ENCODE data around the gene CYBRD1.
A peak's percentile ranks its signal among the peaks of the same experiment; 100 is the strongest.

The CYBRD1 gene

GRCh38 chr2:171571721-171572120 is 49.4 kb downstream of the CYBRD1 start:
- Histone ChIP-seq H3K9ac (ENCODE audit: insufficient read length) (no peak overlapping the region), H3K36me3 (ENCODE audit: insufficient read depth, low read length) (no peaks in the 10 kb centered on the region), H3K9me3 (ENCODE audit: low read depth, low read length) (no peaks in the 10 kb centered on the region), H3K27ac (no peak overlapping the region), H3K4me3 (no peak overlapping the region)
- no peak for TF ChIP-seq POLR2AphosphoS5 (IDR thresholded peaks at IDR 0.05; ENCODE audit: borderline replicate concordance, low read depth, low read length)
- no peak for TF ChIP-seq FOXP2 (optimal IDR thresholded peaks at IDR 0.05; ENCODE audit: control extremely low read depth, extremely low read length, insufficient read depth)
- no peak for TF ChIP-seq EZH2 (IDR thresholded peaks at IDR 0.05)
- DNase-seq (ENCODE audit: low read depth, low spot score), result no peak

- Histone ChIP-seq H3K9ac (ENCODE audit: insufficient read length) (no peak overlapping the region), H3K4me3 (0 out of 2 replicates have a peak overlapping the region, but pooled peaks have one; percentile 19), H3K36me3 (ENCODE audit: insufficient read depth, low read length) (no peaks in the 10 kb centered on the region), H3K9me3 (ENCODE audit: low read depth, low read length) (no peaks in the 10 kb centered on the region), H3K27ac (no peak overlapping the region)
- DNase-seq (ENCODE audit: low read depth, low spot score), result no peak
- no peak for TF ChIP-seq POLR2AphosphoS5 (IDR thresholded peaks at IDR 0.05; ENCODE audit: borderline replicate concordance, low read depth, low read length)
- no peak for TF ChIP-seq EZH2 (IDR thresholded peaks at IDR 0.05)
- TF ChIP-seq FOXP2 (optimal IDR thresholded peaks at IDR 0.05; ENCODE audit: control extremely low read depth, extremely low read length, insufficient read depth), result peak; percentile 50
Measured at GRCh38 chr2:171574149-171574795, 52.0 kb downstream of the CYBRD1 start.

- Histone ChIP-seq H3K9me3 (ENCODE audit: low read depth, low read length) (no peaks in the 10 kb centered on the region), H3K4me3 (no peak overlapping the region), H3K36me3 (ENCODE audit: insufficient read depth, low read length) (no peaks in the 10 kb centered on the region), H3K27ac (no peak overlapping the region), H3K9ac (ENCODE audit: insufficient read length) (no peak overlapping the region)
- DNase-seq (ENCODE audit: low read depth, low spot score), result no peak
- TF ChIP-seq EZH2 (IDR thresholded peaks at IDR 0.05) (no peak), POLR2AphosphoS5 (IDR thresholded peaks at IDR 0.05; ENCODE audit: borderline replicate concordance, low read depth, low read length) (no peak)
Measured at GRCh38 chr2:171575606-171576005, 53.3 kb downstream of the CYBRD1 start.

GRCh38 chr2:171578127-171578803 is 56.0 kb downstream of the CYBRD1 start:
- DNase-seq (ENCODE audit: low read depth, low spot score), result no peak
- no peak for TF ChIP-seq POLR2AphosphoS5 (IDR thresholded peaks at IDR 0.05; ENCODE audit: borderline replicate concordance, low read depth, low read length)

GRCh38 chr2:171579481-171579880 is 57.2 kb downstream of the CYBRD1 start:
- DNase-seq (ENCODE audit: low read depth, low spot score), result no peak
- no peak overlapping the region for H3K9ac ChIP-seq (ENCODE audit: insufficient read length)
- TF ChIP-seq EZH2 (IDR thresholded peaks at IDR 0.05) (no peak), FOXP2 (optimal IDR thresholded peaks at IDR 0.05; ENCODE audit: control extremely low read depth, extremely low read length, insufficient read depth) (no peak), POLR2AphosphoS5 (IDR thresholded peaks at IDR 0.05; ENCODE audit: borderline replicate concordance, low read depth, low read length) (no peak)
- no peak overlapping the region for H3K4me3 ChIP-seq
- H3K36me3 ChIP-seq (ENCODE audit: insufficient read depth, low read length), result no peaks in the 10 kb centered on the region
- no peak overlapping the region for H3K27ac ChIP-seq
- no peaks in the 10 kb centered on the region for H3K9me3 ChIP-seq (ENCODE audit: low read depth, low read length)

More at GRCh38 chr2:171578127-171578803, 56.0 kb downstream of the CYBRD1 start:
- Histone ChIP-seq H3K9me3 (ENCODE audit: low read depth, low read length) (no peaks in the 10 kb centered on the region), H3K4me3 (no peak overlapping the region), H3K36me3 (ENCODE audit: insufficient read depth, low read length) (no peaks in the 10 kb centered on the region), H3K27ac (no peak overlapping the region), H3K9ac (ENCODE audit: insufficient read length) (no peak overlapping the region)

- Histone ChIP-seq H3K27ac (no peak overlapping the region), H3K9ac (ENCODE audit: insufficient read length) (no peak overlapping the region), H3K36me3 (ENCODE audit: insufficient read depth, low read length) (no peaks in the 10 kb centered on the region), H3K4me3 (no peak overlapping the region), H3K9me3 (ENCODE audit: low read depth, low read length) (no peaks in the 10 kb centered on the region)
- TF ChIP-seq POLR2AphosphoS5 (IDR thresholded peaks at IDR 0.05; ENCODE audit: borderline replicate concordance, low read depth, low read length) (no peak), FOXP2 (optimal IDR thresholded peaks at IDR 0.05; ENCODE audit: control extremely low read depth, extremely low read length, insufficient read depth) (no peak), EZH2 (IDR thresholded peaks at IDR 0.05) (no peak)
- no peak for DNase-seq (ENCODE audit: low read depth, low spot score)
Measured at GRCh38 chr2:171583566-171583965, 61.3 kb downstream of the CYBRD1 start.

- Histone ChIP-seq H3K9me3 (ENCODE audit: low read depth, low read length) (no peaks in the 10 kb centered on the region), H3K36me3 (ENCODE audit: insufficient read depth, low read length) (no peaks in the 10 kb centered on the region), H3K27ac (no peak overlapping the region), H3K4me3 (no peak overlapping the region), H3K9ac (ENCODE audit: insufficient read length) (no peak overlapping the region)
- TF ChIP-seq POLR2AphosphoS5 (IDR thresholded peaks at IDR 0.05; ENCODE audit: borderline replicate concordance, low read depth, low read length), result no peak
- no peak for TF ChIP-seq EZH2 (IDR thresholded peaks at IDR 0.05)
- DNase-seq (ENCODE audit: low read depth, low spot score), result peak; percentile 14
Measured at GRCh38 chr2:171584001-171584400, 61.7 kb downstream of the CYBRD1 start.

- DNase-seq (ENCODE audit: low read depth, low spot score), result no peak
- Histone ChIP-seq H3K9me3 (ENCODE audit: low read depth, low read length) (peaks cover 4% of the 10 kb centered on the region; the same call in 1 of the 2 replicates), H3K9ac (ENCODE audit: insufficient read length) (no peak overlapping the region), H3K4me3 (no peak overlapping the region), H3K27ac (no peak overlapping the region), H3K36me3 (ENCODE audit: insufficient read depth, low read length) (no peaks in the 10 kb centered on the region)
- TF ChIP-seq POLR2AphosphoS5 (IDR thresholded peaks at IDR 0.05; ENCODE audit: borderline replicate concordance, low read depth, low read length), result no peak
- no peak for TF ChIP-seq EZH2 (IDR thresholded peaks at IDR 0.05)
- TF ChIP-seq FOXP2 (optimal IDR thresholded peaks at IDR 0.05; ENCODE audit: control extremely low read depth, extremely low read length, insufficient read depth), result no peak
Measured at GRCh38 chr2:171587132-171587531, 64.9 kb downstream of the CYBRD1 start.

- TF ChIP-seq POLR2AphosphoS5 (IDR thresholded peaks at IDR 0.05; ENCODE audit: borderline replicate concordance, low read depth, low read length) (no peak), EZH2 (IDR thresholded peaks at IDR 0.05) (no peak), FOXP2 (optimal IDR thresholded peaks at IDR 0.05; ENCODE audit: control extremely low read depth, extremely low read length, insufficient read depth) (no peak)
- Histone ChIP-seq H3K27ac (no peak overlapping the region), H3K9me3 (ENCODE audit: low read depth, low read length) (peaks cover 4% of the 10 kb centered on the region; the same call in 1 of the 2 replicates), H3K9ac (ENCODE audit: insufficient read length) (no peak overlapping the region), H3K36me3 (ENCODE audit: insufficient read depth, low read length) (no peaks in the 10 kb centered on the region), H3K4me3 (no peak overlapping the region)
- no peak for DNase-seq (ENCODE audit: low read depth, low spot score)
Measured at GRCh38 chr2:171587567-171587966, 65.3 kb downstream of the CYBRD1 start.

All from SK-N-MC (cell line).